Stomach (tissue), 9 donors: ENCODE results near the gene XPO4. TPM values are rescaled to one million over a fixed set of nuclear protein-coding genes. Genes with fewer than 3 reads are reported as not detected.
A peak's percentile ranks its signal among the peaks of the same experiment; 100 is the strongest.
"Not testable (repeated sequence)": the region's sequence is repeated elsewhere in the genome, so short reads cannot be mapped to it uniquely, and the experiment has no call there.

Experiments used
- DNase-seq, 2 donors: peaks; one replicate each; pipeline versions ENCODE4 v3.0.0 to v3.0.0-alpha.2; 2013 to 2019
- H3K27ac ChIP-seq, 5 donors: fragments of 200-600 bp in 4 of 5; sonication (generic) in 4 of 5; one replicate each; pipeline ENCODE4 v1.5.1; 2013 to 2019; ENCODE audit warnings: mild to moderate bottlenecking in 1 of 5, moderate library complexity in 1 of 5
- H3K27me3 ChIP-seq, 3 donors: fragments of 200-600 bp; sonication (generic); one replicate each; pipeline ENCODE4 v1.5.1; 2017 to 2019; ENCODE audit warnings: mixed run types in 1 of 3
- H3K36me3 ChIP-seq, 4 donors: fragments of 200-600 bp; sonication (generic); 1 replicate in 3 of 4; 2 replicates in 1 of 4; pipeline ENCODE4 v1.5.1; 2016 to 2019
- H3K4me1 ChIP-seq, 4 donors: fragments of 200-600 bp; sonication (generic); one replicate each; pipeline ENCODE4 v1.5.1; 2016 to 2019
- H3K4me3 ChIP-seq, 4 donors: fragments of 200-600 bp; sonication (generic) in 3 of 4; one replicate each; pipeline ENCODE4 v1.5.1; 2016 to 2019; ENCODE audit warnings: mild to moderate bottlenecking in 1 of 4
- H3K9me3 ChIP-seq, 4 donors: fragments of 200-600 bp; sonication (generic); one replicate each; pipeline ENCODE4 v1.5.1; 2016 to 2019
- EP300 ChIP-seq: sonication (generic); formaldehyde crosslinking; IDR thresholded peaks from one replicate; pipeline ENCODE4 v1.6.1; 2017; ENCODE audit warnings: antibody characterized with exemption
- POLR2A ChIP-seq, 4 donors: fragments of 450-650 bp; IDR thresholded peaks; one replicate each; pipeline ENCODE4 v1.6.1; 2016; ENCODE audit warnings: antibody characterized with exemption in 4 of 4, control low read depth in 2 of 4, mild to moderate bottlenecking in 1 of 4, moderate library complexity in 1 of 4
- POLR2AphosphoS5 ChIP-seq, 3 donors: sonication (generic); formaldehyde crosslinking; IDR thresholded peaks; one replicate each; pipeline ENCODE4 v1.6.1; 2016; ENCODE audit warnings: antibody characterized with exemption in 3 of 3
- WGBS, 5 donors: extraction: QIAGEN DNeasy Blood & Tissue Kit in 3 of 5; methylation state at CpG; one replicate each; pipeline versions ENCODE4 v1.1.5 to v1.1.7; 2013 to 2018; 5-methylcytosine and 5-hydroxymethylcytosine counted together
- intact Hi-C: fragments of 100-400 bp; cut with DNase I; formaldehyde crosslinking; loops from one replicate; pipeline ENCODE4 v1.15.1; 2023; ENCODE audit warnings: low total_unique reads
- polyA plus RNA-seq, 3 donors: library from polyadenylated mRNA; stranded (reverse); fragments of 200-250 nt; gene quantifications; one replicate each; pipeline ENCODE4 v1.2.3, GENCODE V29; 2013
- total RNA-seq, 5 donors: library from RNA; depleted of rRNA; stranded (reverse); fragments of >200 nt; gene quantifications; one replicate each; pipeline versions ENCODE4 v1.1.0 to v1.2.3, GENCODE V29; 2014 to 2016
- TF ChIP-seq, protein P1 (sequence below), 7 experiments: fragments of 450-650 bp in 4 of 7; fragments of 200-600 bp in 3 of 7; sonication (generic) in 3 of 7; IDR thresholded peaks; one replicate each; pipeline ENCODE4 v1.5.1; 2016 to 2019; ENCODE audit warnings: antibody characterized with exemption in 7 of 7, control low read depth in 2 of 7, mild to moderate bottlenecking in 1 of 7
- donor health status: healthy with polysubstance abuse.
- donor health status: Bipolar disorder and iron deficiency.
- donor health status: healthy.

XPO4 gene
- total and polyA plus RNA-seq, 8 donors = 2.3 to 41.7 (median 14.9) TPM

- Histone ChIP-seq H3K27ac (no peak overlapping the region), H3K4me3 (no peak overlapping the region), H3K27me3 (no peaks in the 10 kb centered on the region), H3K9me3 (no peaks in the 10 kb centered on the region), H3K4me1 (no peaks in the 10 kb centered on the region), H3K36me3 (no peaks in the 10 kb centered on the region)
- 29 to 35% (median 32%) methylated on average over 3 of the region's 3 CpGs for WGBS, 5 donors
- peak; percentile 81 to 93 for DNase-seq
- intact Hi-C loops = loop anchor here (5.0 to 10.0 kb wide), 2 partner anchors 213 to 430 kb away; no protein-coding TSS in a partner anchor
- no peak for TF ChIP-seq POLR2AphosphoS5 (IDR thresholded peaks at IDR 0.05)
- TF ChIP-seq, protein P1, sequence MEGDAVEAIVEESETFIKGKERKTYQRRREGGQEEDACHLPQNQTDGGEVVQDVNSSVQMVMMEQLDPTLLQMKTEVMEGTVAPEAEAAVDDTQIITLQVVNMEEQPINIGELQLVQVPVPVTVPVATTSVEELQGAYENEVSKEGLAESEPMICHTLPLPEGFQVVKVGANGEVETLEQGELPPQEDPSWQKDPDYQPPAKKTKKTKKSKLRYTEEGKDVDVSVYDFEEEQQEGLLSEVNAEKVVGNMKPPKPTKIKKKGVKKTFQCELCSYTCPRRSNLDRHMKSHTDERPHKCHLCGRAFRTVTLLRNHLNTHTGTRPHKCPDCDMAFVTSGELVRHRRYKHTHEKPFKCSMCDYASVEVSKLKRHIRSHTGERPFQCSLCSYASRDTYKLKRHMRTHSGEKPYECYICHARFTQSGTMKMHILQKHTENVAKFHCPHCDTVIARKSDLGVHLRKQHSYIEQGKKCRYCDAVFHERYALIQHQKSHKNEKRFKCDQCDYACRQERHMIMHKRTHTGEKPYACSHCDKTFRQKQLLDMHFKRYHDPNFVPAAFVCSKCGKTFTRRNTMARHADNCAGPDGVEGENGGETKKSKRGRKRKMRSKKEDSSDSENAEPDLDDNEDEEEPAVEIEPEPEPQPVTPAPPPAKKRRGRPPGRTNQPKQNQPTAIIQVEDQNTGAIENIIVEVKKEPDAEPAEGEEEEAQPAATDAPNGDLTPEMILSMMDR (IDR thresholded peaks at IDR 0.05) = peak in 5 of 7 experiments; percentile 53 to 65 (median 61)
Measured at GRCh38 chr13:20924758-20925394, 22.3 kb upstream of the XPO4 start.

- Histone ChIP-seq H3K27ac (no peak overlapping the region), H3K9me3 (no peaks in the 10 kb centered on the region), H3K4me3 (no peak overlapping the region), H3K36me3 (no peaks in the 10 kb centered on the region), H3K4me1 (no peaks in the 10 kb centered on the region), H3K27me3 (no peaks in the 10 kb centered on the region)
- WGBS, 5 donors = 79 to 90% (median 87%) methylated on average over 4 of the region's 4 CpGs
- TF ChIP-seq, protein P1 (IDR thresholded peaks at IDR 0.05) = no peak
- TF ChIP-seq POLR2A (IDR thresholded peaks at IDR 0.05) (no peak), POLR2AphosphoS5 (IDR thresholded peaks at IDR 0.05) (no peak), EP300 (no peak)
- no peak for DNase-seq
- intact Hi-C loops = loop anchor here (10.0 kb wide), 1 partner anchor 428 kb away; no protein-coding TSS in a partner anchor
Measured at GRCh38 chr13:20923272-20923671, 20.7 kb upstream of the XPO4 start.

- Histone ChIP-seq H3K4me1 (no peaks in the 10 kb centered on the region), H3K9me3 (no peaks in the 10 kb centered on the region)
Measured at GRCh38 chr13:20921572-20921971, 19.0 kb upstream of the XPO4 start.

DNA sequence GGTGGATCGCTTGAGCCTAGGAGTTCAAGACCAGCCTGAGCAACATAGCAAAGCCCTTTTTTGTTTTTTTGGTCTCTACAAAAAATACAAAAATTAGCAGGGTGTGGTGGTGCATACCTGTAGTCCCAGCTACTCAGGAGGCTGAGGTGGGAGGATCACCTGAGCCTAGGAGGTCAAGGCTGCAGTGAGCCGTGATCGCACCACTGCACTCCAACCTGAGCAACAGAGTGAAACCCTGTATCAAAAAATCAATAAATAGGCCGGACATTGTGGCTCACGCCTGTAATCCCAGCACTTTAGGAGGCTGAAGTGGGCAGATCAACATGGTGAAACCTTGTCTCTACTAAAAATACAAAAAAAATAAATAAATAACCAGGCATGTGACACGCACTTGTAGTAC is 13.1 kb upstream of the XPO4 start:
- H3K4me3 ChIP-seq, H3K36me3 ChIP-seq, H3K27ac ChIP-seq, H3K27me3 ChIP-seq, intact Hi-C loops, H3K4me1 ChIP-seq, DNase-seq, H3K9me3 ChIP-seq: not testable (repeated sequence)
- WGBS, 5 donors = 63 to 93% (median 78%) methylated on average over 6 of the region's 6 CpGs

More at GRCh38 chr13:20921572-20921971, 19.0 kb upstream of the XPO4 start:
- Histone ChIP-seq H3K36me3 (no peaks in the 10 kb centered on the region), H3K27ac (no peak overlapping the region), H3K27me3 (no peaks in the 10 kb centered on the region), H3K4me3 (no peak overlapping the region)
- no peak for TF ChIP-seq POLR2A (IDR thresholded peaks at IDR 0.05)
- no peak for TF ChIP-seq EP300
- no peak for TF ChIP-seq POLR2AphosphoS5 (IDR thresholded peaks at IDR 0.05)
- TF ChIP-seq, protein P1 (IDR thresholded peaks at IDR 0.05) = no peak
- no peak for DNase-seq
- intact Hi-C loops = loop anchor here (10.0 kb wide), 1 partner anchor 427 kb away; no protein-coding TSS in a partner anchor
- WGBS, 5 donors = 78 to 93% (median 87%) methylated on average over 3 to 4 of the region's 4 CpGs

- intact Hi-C loops = no loop called here
- no peaks in the 10 kb centered on the region for H3K4me1 ChIP-seq
- no peak for TF ChIP-seq POLR2A (IDR thresholded peaks at IDR 0.05)
- TF ChIP-seq, protein P1 (IDR thresholded peaks at IDR 0.05) = no peak
- TF ChIP-seq POLR2AphosphoS5 (IDR thresholded peaks at IDR 0.05) = no peak
- TF ChIP-seq EP300 = no peak
- no peak overlapping the region for H3K4me3 ChIP-seq
- 81 to 87% (median 86%) methylated on average over 6 of the region's 6 CpGs for WGBS, 5 donors
- no peak overlapping the region for H3K27ac ChIP-seq
- H3K9me3 ChIP-seq = no peaks in the 10 kb centered on the region
- no peak for DNase-seq
- no peaks in the 10 kb centered on the region for H3K36me3 ChIP-seq
- no peaks in the 10 kb centered on the region for H3K27me3 ChIP-seq
Measured at GRCh38 chr13:20911037-20911436, 8.5 kb upstream of the XPO4 start.
